OCI-LY7 (cell line): ENCODE results near the gene TMEM132E. TPM values are rescaled to one million over a fixed set of nuclear protein-coding genes. Genes with fewer than 3 reads are reported as not detected.

Experiments
- BruUV-seq: library from RNA; stranded (reverse); fragments of 400-500 nt; replicated peaks from 2 replicates; lab custom pipeline; 2021; lab: Mats Ljungman, UMichigan
- CTCF ChIA-PET: fragments of 300-600 bp; sonication (Branson Sonifier 250); formaldehyde crosslinking; loops from one replicate; lab custom pipeline; 2022; ENCODE audit warnings: antibody characterized with exemption; ENCODE audit not compliant: unreplicated experiment; lab: Charles Lee
- POLR2A ChIA-PET: fragments of 300-600 bp; sonication (Branson Sonifier 250); formaldehyde crosslinking; loops from one replicate; lab custom pipeline; 2022; ENCODE audit warnings: antibody characterized with exemption; lab: Charles Lee
- DNase-seq: peaks from one replicate; pipeline ENCODE4 v3.0.0-alpha.2; 2015; ENCODE audit warnings: low spot score
- H2AFZ ChIP-seq: fragments of 200-600 bp; sonication (generic), shearing (Covaris generic); 2 replicates; pipeline ENCODE4 v1.6.1; 2014; ENCODE audit warnings: mild to moderate bottlenecking, antibody characterized with exemption, low read length, moderate library complexity
- H3K27ac ChIP-seq: fragments of 200-600 bp; sonication (generic); 2 replicates; pipeline ENCODE4 v1.5.1; 2014; ENCODE audit warnings: mixed run types, low read depth, mild to moderate bottlenecking, moderate library complexity, low read length, inconsistent platforms; ENCODE audit not compliant: poor library complexity, severe bottlenecking
- H3K36me3 ChIP-seq: fragments of 200-600 bp; sonication (generic); 2 replicates; pipeline ENCODE4 v1.6.1; 2014; ENCODE audit warnings: mild to moderate bottlenecking, antibody characterized with exemption, low read length, moderate library complexity, mixed read lengths; ENCODE audit not compliant: insufficient read depth
- H3K4me1 ChIP-seq: fragments of 200-600 bp; sonication (generic); 2 replicates; pipeline ENCODE4 v1.5.1; 2014; ENCODE audit warnings: mild to moderate bottlenecking, low read length; ENCODE audit not compliant: insufficient read depth, poor library complexity, severe bottlenecking
- H3K4me2 ChIP-seq: fragments of 200-600 bp; sonication (generic); 2 replicates; pipeline ENCODE4 v1.6.1; 2014; ENCODE audit warnings: mild to moderate bottlenecking, low read length
- H3K4me3 ChIP-seq: fragments of 200-600 bp; sonication (generic); 2 replicates; pipeline ENCODE4 v1.5.1; 2014; ENCODE audit warnings: mild to moderate bottlenecking, low read depth, low read length; ENCODE audit not compliant: poor library complexity, severe bottlenecking
- H3K79me2 ChIP-seq: fragments of 200-600 bp; sonication (generic); 2 replicates; pipeline ENCODE4 v1.6.1; 2016; ENCODE audit warnings: low read depth, mild to moderate bottlenecking, low read length, moderate library complexity, mixed read lengths; ENCODE audit not compliant: insufficient read depth
- H3K9me2 ChIP-seq: fragments of 200-600 bp; sonication (generic); 2 replicates; pipeline ENCODE4 v1.6.1; 2016; ENCODE audit warnings: mild to moderate bottlenecking, low read length, mixed read lengths; ENCODE audit not compliant: insufficient read depth
- H3K9me3 ChIP-seq: fragments of 200-600 bp; sonication (generic); 2 replicates; pipeline ENCODE4 v1.6.1; 2014; ENCODE audit warnings: mild to moderate bottlenecking, mixed run types, low read length, mixed read lengths
- H4K20me1 ChIP-seq: fragments of 200-600 bp; sonication (generic); 2 replicates; pipeline ENCODE4 v1.6.1; 2014; ENCODE audit warnings: mild to moderate bottlenecking, antibody characterized with exemption, low read length, moderate library complexity, mixed read lengths; ENCODE audit not compliant: insufficient read depth
- EZH2phosphoT487 ChIP-seq: fragments of 200-600 bp; sonication (generic); IDR thresholded peaks from 2 replicates; pipeline ENCODE4 v1.6.1; 2018; ENCODE audit warnings: low read depth, borderline replicate concordance, mild to moderate bottlenecking, mixed run types, antibody characterized with exemption, low read length, moderate library complexity, mixed read lengths
- intact Hi-C: fragments of 100-400 bp; cut with micrococcal nuclease; formaldehyde crosslinking; loops from one replicate; pipeline ENCODE4 v1.10.0; 2022; ENCODE audit not compliant: unreplicated experiment
- total RNA-seq, 2 experiments: library from RNA; depleted of rRNA in 1 of 2; stranded (reverse); fragments of >200 nt in 1 of 2; shearing (Covaris generic) in 1 of 2; gene quantifications; 2 replicates each; pipeline ENCODE4 v1.2.3, GENCODE V29; 2014 to 2022
- TF ChIP-seq, protein P1 (sequence below): fragments of 200-600 bp; sonication (generic); conservative IDR thresholded peaks from 2 replicates; pipeline ENCODE4 v1.5.1; 2014; ENCODE audit warnings: mild to moderate bottlenecking, antibody characterized with exemption, low read length, moderate library complexity, mixed read lengths

TMEM132E gene
- total RNA-seq, 2 experiments from 2014 or later: not detected

DNA sequence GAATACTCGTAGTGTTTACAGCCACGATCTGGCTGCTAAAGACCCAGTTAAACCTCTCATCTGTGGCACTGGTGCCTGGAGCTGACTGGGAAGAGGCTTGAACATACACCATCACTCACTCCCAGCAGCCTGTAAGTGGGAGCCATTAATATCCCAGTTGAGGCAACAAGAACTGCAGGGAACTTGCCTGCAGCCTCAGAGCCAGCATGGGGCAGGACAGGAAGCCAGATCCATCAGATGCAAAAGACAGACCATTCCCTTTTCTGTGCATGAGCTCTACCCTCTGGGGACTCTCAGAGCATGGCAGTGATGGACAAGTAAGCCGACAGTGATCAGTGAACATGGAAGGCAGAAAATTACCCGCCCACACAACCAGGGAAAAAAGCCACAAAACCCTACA, 91.8 kb downstream of the TMEM132E start:
- no peak for TF ChIP-seq EZH2phosphoT487
- TF ChIP-seq, protein P1, sequence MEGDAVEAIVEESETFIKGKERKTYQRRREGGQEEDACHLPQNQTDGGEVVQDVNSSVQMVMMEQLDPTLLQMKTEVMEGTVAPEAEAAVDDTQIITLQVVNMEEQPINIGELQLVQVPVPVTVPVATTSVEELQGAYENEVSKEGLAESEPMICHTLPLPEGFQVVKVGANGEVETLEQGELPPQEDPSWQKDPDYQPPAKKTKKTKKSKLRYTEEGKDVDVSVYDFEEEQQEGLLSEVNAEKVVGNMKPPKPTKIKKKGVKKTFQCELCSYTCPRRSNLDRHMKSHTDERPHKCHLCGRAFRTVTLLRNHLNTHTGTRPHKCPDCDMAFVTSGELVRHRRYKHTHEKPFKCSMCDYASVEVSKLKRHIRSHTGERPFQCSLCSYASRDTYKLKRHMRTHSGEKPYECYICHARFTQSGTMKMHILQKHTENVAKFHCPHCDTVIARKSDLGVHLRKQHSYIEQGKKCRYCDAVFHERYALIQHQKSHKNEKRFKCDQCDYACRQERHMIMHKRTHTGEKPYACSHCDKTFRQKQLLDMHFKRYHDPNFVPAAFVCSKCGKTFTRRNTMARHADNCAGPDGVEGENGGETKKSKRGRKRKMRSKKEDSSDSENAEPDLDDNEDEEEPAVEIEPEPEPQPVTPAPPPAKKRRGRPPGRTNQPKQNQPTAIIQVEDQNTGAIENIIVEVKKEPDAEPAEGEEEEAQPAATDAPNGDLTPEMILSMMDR: no peak
- Histone ChIP-seq H4K20me1 (no peaks in the 10 kb centered on the region), H3K9me2 (no peaks in the 10 kb centered on the region), H3K4me2 (no peak overlapping the region), H3K4me1 (no peaks in the 10 kb centered on the region), H3K27ac (no peak overlapping the region), H3K36me3 (no peaks in the 10 kb centered on the region), H3K79me2 (no peaks in the 10 kb centered on the region), H3K9me3 (no peaks in the 10 kb centered on the region), H3K4me3 (no peak overlapping the region), H2AFZ (no peak overlapping the region)
- no peak for DNase-seq
- ChIA-PET CTCF (no interaction called here), POLR2A (no interaction called here)
- BruUV-seq: no TSS peak
- intact Hi-C loops: no loop called here

DNA sequence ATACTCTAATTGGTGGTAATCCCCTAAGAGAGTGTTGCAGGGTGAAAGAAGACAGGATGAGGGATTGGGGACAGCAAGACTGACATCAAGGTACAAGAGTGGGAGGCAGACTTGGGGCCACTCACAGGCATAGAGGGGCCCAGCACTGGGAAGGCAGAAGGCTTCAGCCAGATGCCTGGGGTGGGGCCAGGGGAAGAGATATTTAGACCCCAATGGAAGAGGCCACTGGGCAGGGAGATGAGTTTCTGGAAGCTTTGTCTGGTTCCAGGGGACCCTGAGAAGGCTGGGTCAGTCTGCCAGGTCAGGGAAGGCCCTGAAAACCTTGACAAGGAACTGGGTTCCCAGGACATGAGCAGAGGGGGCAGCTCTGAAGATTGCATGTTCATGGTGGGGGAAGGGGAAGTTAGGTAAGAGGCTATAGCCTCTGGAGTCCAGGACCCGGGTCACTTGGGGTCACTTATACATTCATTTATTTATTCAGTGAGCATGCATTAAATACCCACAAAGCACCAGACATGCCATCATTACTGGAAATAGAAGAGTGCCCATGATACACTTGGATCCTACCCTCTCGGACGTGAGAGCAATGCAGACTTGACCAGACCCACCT, 92.9 kb downstream of the TMEM132E start:
- BruUV-seq: no TSS peak
- H3K4me3 ChIP-seq: no peak overlapping the region
- H3K36me3 ChIP-seq: no peaks in the 10 kb centered on the region
- no peaks in the 10 kb centered on the region for H3K9me3 ChIP-seq
- H3K79me2 ChIP-seq: no peaks in the 10 kb centered on the region
- no peak overlapping the region for H2AFZ ChIP-seq
- no peaks in the 10 kb centered on the region for H3K9me2 ChIP-seq
- ChIA-PET POLR2A (no interaction called here), CTCF (no interaction called here)
- no peak overlapping the region for H3K4me2 ChIP-seq
- intact Hi-C loops: no loop called here
- H3K4me1 ChIP-seq: no peaks in the 10 kb centered on the region
- no peak for DNase-seq
- no peak for TF ChIP-seq EZH2phosphoT487
- TF ChIP-seq, protein P1: no peak
- H4K20me1 ChIP-seq: no peaks in the 10 kb centered on the region
- no peak overlapping the region for H3K27ac ChIP-seq

DNA sequence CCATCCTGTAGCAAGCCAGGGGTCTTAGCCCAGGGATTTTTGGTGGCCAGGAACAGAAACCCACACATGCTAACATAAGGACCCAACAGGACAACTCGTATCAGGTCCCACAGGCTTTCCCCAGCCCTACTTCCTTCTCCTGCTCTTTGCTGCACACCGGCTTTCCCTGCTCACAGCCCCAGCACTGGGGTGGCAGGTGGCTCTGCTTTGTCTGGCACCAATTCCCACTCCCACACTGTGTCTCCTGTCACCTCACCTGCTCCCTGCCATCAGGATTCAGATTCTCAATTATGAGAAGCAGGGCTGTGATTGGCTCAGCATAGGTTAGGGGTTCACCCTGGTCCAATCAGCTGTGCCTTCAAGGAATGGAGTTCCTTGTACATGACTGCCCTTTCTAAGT, 94.1 kb downstream of the TMEM132E start:
- ChIA-PET CTCF (no interaction called here), POLR2A (no interaction called here)
- no peaks in the 10 kb centered on the region for H4K20me1 ChIP-seq
- H3K27ac ChIP-seq: no peak overlapping the region
- no TSS peak for BruUV-seq
- no peaks in the 10 kb centered on the region for H3K9me3 ChIP-seq
- H2AFZ ChIP-seq: no peak overlapping the region
- no peaks in the 10 kb centered on the region for H3K36me3 ChIP-seq
- intact Hi-C loops: no loop called here
- H3K4me3 ChIP-seq: no peak overlapping the region
- DNase-seq: no peak
- no peaks in the 10 kb centered on the region for H3K79me2 ChIP-seq
- no peaks in the 10 kb centered on the region for H3K4me1 ChIP-seq
- TF ChIP-seq, protein P1: no peak
- TF ChIP-seq EZH2phosphoT487: no peak
- no peak overlapping the region for H3K4me2 ChIP-seq
- H3K9me2 ChIP-seq: no peaks in the 10 kb centered on the region
